Transverse colon (tissue), 4 donors: ENCODE results near the gene CCDC88C.

Experiments used
- CTCF ChIP-seq, 5 experiments: fragments of 200-600 bp in 3 of 5; fragments of 450-650 bp in 2 of 5; sonication (generic) in 3 of 5; IDR thresholded peaks; 1 replicate in 2 of 5; 2 replicates in 3 of 5; pipeline ENCODE4 v1.5.1; 2016 to 2017; ENCODE audit warnings: antibody characterized with exemption in 5 of 5, inconsistent platforms in 3 of 5, mild to moderate bottlenecking in 2 of 5, moderate library complexity in 1 of 5
- EP300 ChIP-seq: sonication (generic); formaldehyde crosslinking; IDR thresholded peaks from one replicate; pipeline ENCODE4 v1.6.1; 2017; ENCODE audit warnings: antibody characterized with exemption, low read depth
- POLR2A ChIP-seq: fragments of 450-650 bp; IDR thresholded peaks from one replicate; pipeline ENCODE4 v1.6.1; 2016; ENCODE audit warnings: antibody characterized with exemption, mild to moderate bottlenecking, moderate library complexity
- POLR2AphosphoS5 ChIP-seq, 3 donors: sonication (generic); formaldehyde crosslinking; IDR thresholded peaks; one replicate each; pipeline ENCODE4 v1.6.1; 2016; ENCODE audit warnings: antibody characterized with exemption in 3 of 3

GRCh38 chr14:91252871-91253794, 164.5 kb downstream of the CCDC88C start:
- TF ChIP-seq POLR2A (no peak), CTCF (IDR thresholded peaks at IDR 0.05) (no peak), EP300 (no peak), POLR2AphosphoS5 (IDR thresholded peaks at IDR 0.05) (no peak)
